Ramos (cell line): ENCODE data around the gene CALML3.

Experiments
- in situ Hi-C: fragments of 300-500 bp; cut with MboI; formaldehyde crosslinking; loops from one replicate; pipeline ENCODE4 v1.14.3; 2022; ENCODE audit warnings: low sequenced_read_pairs; ENCODE audit not compliant: unreplicated experiment

CALML3 gene

GRCh38 chr10:5490698-5491464, 33.9 kb upstream of the CALML3 start:
- in situ Hi-C loops: no loop called here

GRCh38 chr10:5491477-5491876, 33.3 kb upstream of the CALML3 start:
- in situ Hi-C loops: no loop called here

DNA sequence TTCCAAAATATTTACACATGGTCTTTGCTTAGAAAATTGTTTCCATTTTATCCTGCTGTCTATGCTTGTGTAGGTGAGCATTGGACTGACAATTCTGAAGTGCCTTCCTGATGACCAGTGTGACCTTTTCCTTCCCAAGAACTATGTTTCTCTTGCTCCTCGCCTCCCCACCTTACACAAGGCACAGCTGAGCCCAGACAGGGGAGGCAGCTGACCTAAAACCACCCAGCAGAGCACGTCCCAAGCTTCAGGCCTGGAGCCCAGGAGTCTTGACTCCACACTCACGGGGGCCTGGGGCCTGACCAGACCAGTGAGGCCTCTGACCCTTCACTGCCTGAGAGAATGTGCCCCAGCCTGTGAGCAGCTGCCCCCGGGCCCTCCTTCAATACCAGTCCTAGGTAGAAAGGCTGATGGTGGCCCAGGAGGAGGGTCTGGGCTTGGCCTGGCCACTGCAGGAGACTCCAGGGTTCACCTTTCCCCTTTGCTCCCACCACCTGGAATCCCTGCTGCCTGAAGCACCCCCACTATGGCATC, 32.4 kb upstream of the CALML3 start:
- in situ Hi-C loops: no loop called here

- in situ Hi-C loops: no loop called here
Observed at GRCh38 chr10:5492929-5493576, 31.7 kb upstream of the CALML3 start.

GRCh38 chr10:5493691-5494090, 31.1 kb upstream of the CALML3 start:
- in situ Hi-C loops: no loop called here

GRCh38 chr10:5494611-5495010, 30.1 kb upstream of the CALML3 start:
- in situ Hi-C loops: no loop called here

GRCh38 chr10:5496261-5497250, 28.2 kb upstream of the CALML3 start:
- in situ Hi-C loops: no loop called here

DNA sequence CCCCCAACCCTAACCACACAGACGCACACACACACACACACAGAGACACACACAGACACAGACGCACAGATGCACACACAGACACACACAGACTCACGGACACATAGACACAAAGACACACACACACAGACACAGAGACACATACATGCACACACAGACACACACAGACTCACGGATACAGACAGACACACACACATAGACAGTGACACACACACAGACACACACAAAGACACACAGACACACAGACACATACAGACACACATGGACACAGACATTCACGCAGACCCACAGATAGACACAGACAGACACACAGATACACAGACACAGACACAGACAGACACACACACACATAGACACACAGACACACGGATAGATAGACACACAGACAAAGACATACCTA, 27.5 kb upstream of the CALML3 start:
- in situ Hi-C loops: no loop called here

DNA sequence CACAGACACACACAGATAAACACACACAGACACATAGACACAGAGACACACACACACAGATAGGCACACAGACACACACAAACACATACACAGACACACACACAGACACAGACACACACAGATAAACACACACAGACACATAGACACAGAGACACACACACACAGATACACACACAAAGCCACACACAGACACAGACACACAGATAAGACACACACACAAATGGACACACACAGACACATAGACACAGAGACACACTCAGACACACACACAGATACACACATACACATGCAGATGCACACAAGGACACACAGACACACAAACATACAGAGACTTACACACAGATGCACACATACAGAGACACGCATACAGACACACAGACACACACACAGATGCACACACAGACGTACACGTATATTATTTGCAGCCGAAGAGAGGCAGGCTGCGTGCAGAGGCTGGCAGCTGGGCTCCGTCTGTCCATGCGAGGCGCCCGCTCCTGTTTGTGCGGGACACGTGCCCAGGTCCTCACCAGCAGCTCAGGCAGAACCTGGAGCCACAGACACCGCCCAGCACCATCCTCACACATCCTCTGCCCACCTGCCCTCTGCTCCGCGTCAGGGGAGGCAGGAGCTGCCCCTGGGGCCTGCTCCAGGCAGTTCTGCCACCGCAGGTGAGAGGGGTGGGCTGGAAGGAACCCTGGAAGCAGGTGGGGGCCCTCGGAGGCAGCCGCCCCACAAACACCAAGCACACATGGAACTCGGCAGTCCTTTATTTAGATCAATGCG, 26.6 kb upstream of the CALML3 start:
- in situ Hi-C loops: no loop called here

- in situ Hi-C loops: no loop called here
Observed at GRCh38 chr10:5498791-5499492, 25.8 kb upstream of the CALML3 start.

GRCh38 chr10:5499493-5500140, 25.1 kb upstream of the CALML3 start, which contains the start of gene CALML5:
TSS of gene CALML5 (minus strand) at chr10:5499570. CDS start at chr10:5499438, 132 bp downstream.
- in situ Hi-C loops: no loop called here

DNA sequence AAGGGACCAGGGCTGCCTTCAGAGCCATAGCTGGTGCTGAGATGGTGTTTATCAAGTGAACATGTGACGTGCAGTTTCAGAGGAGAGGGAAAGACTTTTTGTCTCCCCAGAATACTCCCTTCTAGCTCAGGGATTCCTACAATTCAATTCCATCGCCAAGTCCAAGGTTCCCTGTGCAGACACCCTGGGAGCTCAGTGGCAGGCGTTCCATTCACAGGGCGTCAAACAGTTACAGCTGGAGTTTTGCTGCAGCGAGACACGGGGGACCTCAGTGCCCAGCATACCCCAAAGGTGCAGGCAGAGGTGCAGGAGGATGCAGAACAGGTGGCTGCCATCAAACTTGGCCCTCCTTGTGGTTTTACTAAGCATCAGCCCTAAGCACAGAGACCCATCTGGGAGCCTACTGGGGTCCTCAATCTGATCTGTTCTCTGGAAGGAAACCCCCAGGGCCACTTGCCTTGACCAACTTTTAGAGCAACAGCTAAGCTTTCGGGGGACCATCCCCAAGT, 24.5 kb upstream of the CALML3 start:
- in situ Hi-C loops: no loop called here

- in situ Hi-C loops: no loop called here
Observed at GRCh38 chr10:5500910-5501309, 23.9 kb upstream of the CALML3 start.

- in situ Hi-C loops: no loop called here
Observed at GRCh38 chr10:5502061-5502521, 22.7 kb upstream of the CALML3 start.

GRCh38 chr10:5502571-5503476, 21.9 kb upstream of the CALML3 start:
- in situ Hi-C loops: no loop called here

- in situ Hi-C loops: no loop called here
Observed at GRCh38 chr10:5503477-5503835, 21.3 kb upstream of the CALML3 start.
